ENCODE data around the gene ZNF407. TPM values are rescaled to one million over a fixed set of nuclear protein-coding genes. Genes with fewer than 3 reads are reported as not detected.
"Not testable (repeated sequence)": the region's sequence is repeated elsewhere in the genome, so short reads cannot be mapped to it uniquely, and the experiment has no call there.

ZNF407 gene
- total RNA-seq, 2 experiments from 2014 or later = 11.4 TPM

- ChIA-PET CTCF (no interaction called here), POLR2A (no interaction called here)
- Mint-ChIP-seq H3K27ac (no peak overlapping the region), H3K27me3 (no peaks in the 10 kb centered on the region), H3K36me3 (ENCODE audit: low read depth) (no peaks in the 10 kb centered on the region), H3K4me1 (no peaks in the 10 kb centered on the region), H3K9me3 (ENCODE audit: low read depth) (no peaks in the 10 kb centered on the region), H3K4me3 (no peak overlapping the region)
- intact Hi-C loops (cut with DNase I, micrococcal nuclease) = no loop called here
- no peak for DNase-seq
- no peak for ATAC-seq
These were observed 490.4 kb downstream of the ZNF407 start for GRCh38 chr18:75088021-75088506.

DNA sequence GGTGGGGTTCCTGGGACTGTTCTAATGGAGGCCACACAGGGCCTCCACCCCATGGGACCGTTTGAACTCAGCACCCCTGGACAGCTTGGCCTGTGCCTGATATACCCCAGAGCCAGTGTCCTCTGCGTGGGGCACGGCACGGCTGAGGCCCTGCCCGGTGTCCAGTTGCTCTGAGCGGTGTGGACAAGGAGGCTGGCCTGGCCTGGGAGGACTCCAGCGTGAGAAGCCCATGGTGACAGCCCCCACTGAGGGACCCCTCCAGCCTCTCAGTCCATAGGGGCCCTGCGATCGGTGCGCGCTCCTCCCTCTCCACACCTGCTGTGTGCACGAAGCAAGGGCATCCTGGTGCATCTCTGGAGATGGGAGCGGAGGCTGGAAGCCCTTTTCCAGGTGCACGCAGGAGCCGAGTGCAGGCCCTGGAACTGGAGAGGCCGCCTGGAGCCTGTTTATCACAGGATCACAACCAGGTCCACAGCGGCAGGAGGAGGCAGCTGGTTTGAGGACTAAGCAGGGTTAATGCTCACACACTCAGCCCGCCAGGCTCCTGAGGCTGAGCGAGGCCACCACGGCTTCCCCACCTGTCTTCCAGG, 491.0 kb downstream of the ZNF407 start:
- H3K4me3 Mint-ChIP-seq = no peak overlapping the region
- DNase-seq (no peak), ATAC-seq (no peak)
- H3K9me3 Mint-ChIP-seq (ENCODE audit: low read depth) = no peaks in the 10 kb centered on the region
- H3K4me1 Mint-ChIP-seq = no peaks in the 10 kb centered on the region
- ChIA-PET CTCF (no interaction called here), POLR2A (no interaction called here)
- no peaks in the 10 kb centered on the region for H3K27me3 Mint-ChIP-seq
- no peak overlapping the region for H3K27ac Mint-ChIP-seq
- H3K36me3 Mint-ChIP-seq (ENCODE audit: low read depth) = no peaks in the 10 kb centered on the region
- intact Hi-C loops (cut with DNase I, micrococcal nuclease) = no loop called here

DNA sequence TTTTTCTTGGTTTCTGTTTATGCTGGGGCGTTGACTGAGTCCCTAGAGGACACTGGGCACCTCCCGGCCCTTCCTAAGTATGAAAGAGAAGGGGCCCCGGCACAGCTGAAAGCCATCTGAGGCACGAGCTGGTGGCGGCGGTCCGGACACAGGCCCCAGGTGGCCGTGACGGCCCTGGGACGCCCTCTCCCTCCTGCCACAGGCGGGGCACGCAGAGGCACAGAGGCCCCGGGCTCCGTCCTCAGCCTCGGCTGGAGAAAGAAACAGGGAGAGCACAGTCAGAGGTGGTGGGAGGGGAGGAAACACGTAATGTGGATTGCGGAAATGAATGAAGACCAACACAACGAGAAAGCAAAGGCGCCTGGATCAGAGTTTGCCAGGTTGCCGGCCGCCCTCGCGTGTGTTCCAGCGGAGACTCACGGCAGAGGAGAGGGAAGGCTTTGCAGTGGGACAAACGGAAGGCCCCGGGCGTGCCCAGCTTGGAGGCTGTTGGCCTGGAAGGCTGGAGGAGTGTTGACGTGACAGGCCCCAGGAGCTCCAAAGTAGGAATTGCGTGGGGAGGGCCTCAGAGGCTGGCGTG, 492.2 kb downstream of the ZNF407 start:
- no peak for ATAC-seq
- no peaks in the 10 kb centered on the region for H3K4me1 Mint-ChIP-seq
- no peaks in the 10 kb centered on the region for H3K27me3 Mint-ChIP-seq
- H3K27ac Mint-ChIP-seq = no peak overlapping the region
- H3K9me3 Mint-ChIP-seq (ENCODE audit: low read depth) = no peaks in the 10 kb centered on the region
- intact Hi-C loops (cut with DNase I, micrococcal nuclease) = no loop called here
- H3K36me3 Mint-ChIP-seq (ENCODE audit: low read depth) = no peaks in the 10 kb centered on the region
- CTCF ChIA-PET = no interaction called here
- DNase-seq = no peak
- POLR2A ChIA-PET = no interaction called here
- no peak overlapping the region for H3K4me3 Mint-ChIP-seq

DNA sequence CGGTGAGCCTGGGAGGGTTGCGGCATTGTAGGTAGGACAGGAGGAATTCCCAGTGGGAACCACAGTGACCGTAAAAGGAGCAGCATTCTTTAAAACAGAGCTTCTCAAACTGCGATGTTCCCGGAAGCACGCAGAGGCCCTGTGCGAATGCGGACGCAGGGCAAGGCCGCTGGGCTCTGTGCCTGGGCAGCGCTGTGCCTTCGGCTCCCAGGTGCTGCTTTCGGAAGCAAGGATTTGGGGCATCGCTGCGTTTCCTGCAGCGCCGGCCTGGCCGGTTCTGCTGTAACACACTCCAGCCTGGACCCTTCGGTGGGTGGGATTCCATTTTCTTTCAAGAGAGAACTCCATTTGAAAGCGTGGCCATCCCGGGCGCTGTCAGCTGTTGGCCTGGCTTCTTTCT, 492.7 kb downstream of the ZNF407 start:
- Mint-ChIP-seq H3K4me3 (no peak overlapping the region), H3K36me3 (ENCODE audit: low read depth) (no peaks in the 10 kb centered on the region), H3K4me1 (no peaks in the 10 kb centered on the region), H3K27ac (no peak overlapping the region), H3K27me3 (no peaks in the 10 kb centered on the region), H3K9me3 (ENCODE audit: low read depth) (no peaks in the 10 kb centered on the region)
- POLR2A ChIA-PET = no interaction called here
- CTCF ChIA-PET = no interaction called here
- intact Hi-C loops (cut with DNase I, micrococcal nuclease) = no loop called here
- no peak for ATAC-seq
- DNase-seq = no peak

GRCh38 chr18:75097491-75098225, 500.0 kb downstream of the ZNF407 start:
- H3K9me3 Mint-ChIP-seq (ENCODE audit: low read depth) = peaks cover 7% of the 10 kb centered on the region
- DNase-seq (no peak), ATAC-seq (no peak)
- intact Hi-C loops (cut with DNase I, micrococcal nuclease) = no loop called here
- H3K36me3 Mint-ChIP-seq (ENCODE audit: low read depth) = no peaks in the 10 kb centered on the region
- ChIA-PET POLR2A (no interaction called here), CTCF (interaction anchor here (0.6 kb wide), 1 partner anchor 150 kb away, joined by 3 read pairs; no protein-coding TSS in a partner anchor)
- no peak overlapping the region for H3K4me3 Mint-ChIP-seq
- peaks cover 2% of the 10 kb centered on the region for H3K27me3 Mint-ChIP-seq
- no peak overlapping the region for H3K27ac Mint-ChIP-seq
- no peaks in the 10 kb centered on the region for H3K4me1 Mint-ChIP-seq

GRCh38 chr18:75100832-75101630, 503.4 kb downstream of the ZNF407 start:
- peaks cover 2% of the 10 kb centered on the region for H3K27me3 Mint-ChIP-seq
- POLR2A ChIA-PET = no interaction called here
- CTCF ChIA-PET = no interaction called here

DNA sequence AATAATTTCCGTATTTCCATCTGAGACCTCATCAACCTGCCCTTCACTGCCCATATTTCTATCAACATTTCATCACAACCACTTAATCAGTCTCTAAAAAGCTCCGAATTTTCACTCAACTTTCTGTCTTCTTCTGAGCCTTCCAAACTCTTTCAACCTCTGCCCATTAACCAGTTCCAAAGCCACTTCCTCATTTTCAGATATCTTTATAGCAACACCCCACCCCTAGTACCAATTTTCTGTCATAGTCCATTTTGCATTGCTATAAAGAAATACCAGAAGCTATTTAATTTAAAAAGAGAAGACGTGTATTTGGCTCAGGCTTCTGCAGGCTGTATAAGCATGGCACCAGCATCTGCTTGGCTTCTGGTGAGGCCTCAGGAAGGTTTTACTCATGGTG, 504.2 kb downstream of the ZNF407 start:
- DNase-seq (no peak), ATAC-seq (no peak)
- H3K36me3 Mint-ChIP-seq (ENCODE audit: low read depth) = no peaks in the 10 kb centered on the region
- POLR2A ChIA-PET = no interaction called here
- peaks cover 7% of the 10 kb centered on the region for H3K9me3 Mint-ChIP-seq (ENCODE audit: low read depth)
- peaks cover 2% of the 10 kb centered on the region for H3K27me3 Mint-ChIP-seq
- H3K27ac Mint-ChIP-seq = no peak overlapping the region
- intact Hi-C loops (cut with DNase I, micrococcal nuclease) = no loop called here
- H3K4me1 Mint-ChIP-seq = no peaks in the 10 kb centered on the region
- no peak overlapping the region for H3K4me3 Mint-ChIP-seq
- CTCF ChIA-PET = no interaction called here

More at GRCh38 chr18:75100832-75101630, 503.4 kb downstream of the ZNF407 start:
- ATAC-seq (no peak), DNase-seq (no peak)
- intact Hi-C loops (cut with DNase I, micrococcal nuclease) = no loop called here
- H3K4me3 Mint-ChIP-seq = no peak overlapping the region
- H3K9me3 Mint-ChIP-seq (ENCODE audit: low read depth) = peaks cover 7% of the 10 kb centered on the region
- no peaks in the 10 kb centered on the region for H3K4me1 Mint-ChIP-seq
- H3K36me3 Mint-ChIP-seq (ENCODE audit: low read depth) = no peaks in the 10 kb centered on the region
- H3K27ac Mint-ChIP-seq = no peak overlapping the region

DNA sequence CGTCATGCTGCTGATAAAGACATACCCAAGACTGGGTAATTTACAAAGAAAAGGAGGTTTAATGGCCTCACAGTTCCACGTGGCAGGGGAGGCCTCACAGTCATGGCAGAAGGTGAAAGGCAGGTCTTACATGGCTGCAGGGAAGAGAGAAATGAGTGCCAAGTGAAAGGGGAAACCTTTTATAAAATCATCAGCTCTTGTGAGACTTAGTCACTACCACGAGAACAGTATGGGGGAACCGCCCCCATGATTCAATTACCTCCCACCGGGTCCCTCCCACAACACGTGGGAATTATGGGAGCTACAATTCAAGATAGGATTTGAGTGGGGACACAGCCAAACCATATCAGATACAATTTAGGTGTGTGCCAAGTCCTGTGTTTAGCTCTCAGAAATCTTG, 506.4 kb downstream of the ZNF407 start:
- DNase-seq; H3K9me3 Mint-ChIP-seq (ENCODE audit: low read depth); H3K4me3 Mint-ChIP-seq; H3K27ac Mint-ChIP-seq; ATAC-seq; POLR2A ChIA-PET; H3K27me3 Mint-ChIP-seq; intact Hi-C loops (cut with DNase I, micrococcal nuclease); H3K36me3 Mint-ChIP-seq (ENCODE audit: low read depth); H3K4me1 Mint-ChIP-seq: not testable (repeated sequence)
- CTCF ChIA-PET = interaction anchor here (0.5 to 1.0 kb wide), 2 partner anchors 42 to 87 kb away, joined by 3 to 4 read pairs; no protein-coding TSS in a partner anchor

GRCh38 chr18:75104483-75104882, 506.8 kb downstream of the ZNF407 start:
- no peak for DNase-seq
- ChIA-PET POLR2A (no interaction called here), CTCF (interaction anchor here (0.5 to 1.0 kb wide), 3 partner anchors 41 to 197 kb away, joined by 3 to 4 read pairs (median 3); no protein-coding TSS in a partner anchor)
- no peaks in the 10 kb centered on the region for H3K27me3 Mint-ChIP-seq
- ATAC-seq = no peak
- no peaks in the 10 kb centered on the region for H3K36me3 Mint-ChIP-seq (ENCODE audit: low read depth)
- H3K4me3 Mint-ChIP-seq = no peak overlapping the region
- peaks cover 7% of the 10 kb centered on the region for H3K9me3 Mint-ChIP-seq (ENCODE audit: low read depth)
- no peak overlapping the region for H3K27ac Mint-ChIP-seq
- intact Hi-C loops (cut with DNase I, micrococcal nuclease) = no loop called here
- H3K4me1 Mint-ChIP-seq = no peaks in the 10 kb centered on the region

GRCh38 chr18:75105551-75106254, 508.0 kb downstream of the ZNF407 start:
- Mint-ChIP-seq H3K4me1 (no peaks in the 10 kb centered on the region), H3K27me3 (no peaks in the 10 kb centered on the region), H3K4me3 (no peak overlapping the region), H3K27ac (no peak overlapping the region), H3K9me3 (ENCODE audit: low read depth) (peaks cover 7% of the 10 kb centered on the region), H3K36me3 (ENCODE audit: low read depth) (no peaks in the 10 kb centered on the region)
- ATAC-seq (no peak), DNase-seq (no peak)
- ChIA-PET POLR2A (no interaction called here), CTCF (no interaction called here)
- intact Hi-C loops (cut with DNase I, micrococcal nuclease) = no loop called here

DNA sequence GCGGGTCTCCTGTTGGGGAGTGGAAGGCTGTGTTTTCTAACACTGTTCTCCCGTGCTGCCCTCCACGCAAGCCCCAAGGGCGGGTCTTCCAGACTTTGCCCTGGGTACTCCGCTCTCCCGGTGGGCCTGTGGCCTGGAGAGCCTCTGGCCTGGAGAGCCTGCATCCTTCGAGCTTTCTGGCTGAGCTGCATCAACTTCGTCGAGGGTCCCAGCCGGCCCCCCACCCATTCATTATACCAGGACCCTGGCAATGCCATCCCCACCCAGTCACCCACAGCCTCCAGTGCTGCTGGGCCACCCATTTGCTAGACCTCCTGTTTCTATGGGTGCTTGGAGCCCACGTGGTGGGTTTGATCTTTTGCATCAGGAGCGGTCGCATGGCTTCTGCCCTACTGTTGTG, 509.1 kb downstream of the ZNF407 start:
- no peaks in the 10 kb centered on the region for H3K27me3 Mint-ChIP-seq
- no peaks in the 10 kb centered on the region for H3K4me1 Mint-ChIP-seq
- no peak overlapping the region for H3K27ac Mint-ChIP-seq
- POLR2A ChIA-PET = no interaction called here
- no peaks in the 10 kb centered on the region for H3K36me3 Mint-ChIP-seq (ENCODE audit: low read depth)
- CTCF ChIA-PET = interaction anchor here (0.8 to 1.1 kb wide), 2 partner anchors 12 to 313 kb away, joined by 4 read pairs; no protein-coding TSS in a partner anchor
- no peak overlapping the region for H3K4me3 Mint-ChIP-seq
- DNase-seq = no peak
- peaks cover 4% of the 10 kb centered on the region for H3K9me3 Mint-ChIP-seq (ENCODE audit: low read depth)
- ATAC-seq = no peak
- intact Hi-C loops (cut with DNase I, micrococcal nuclease) = no loop called here
